ENCODE results near the gene UTP4.

The UTP4 gene

GRCh38 chr16:69132424-69133252 is at the start of gene UTP4, which contains the start of gene CHTF8:
Gene UTP4, plus strand, starts transcription at chr16:69132649. Its CDS starts 811 bp downstream, at chr16:69133460.
Gene CHTF8, minus strand, starts transcription at chr16:69132588. Its CDS starts 11,130 bp downstream, at chr16:69121458.
- peak; percentile 76 to 80 for DNase-seq (ENCODE audit: extremely low read depth in 1 of 2, low read depth in 1 of 2)

GRCh38 chr16:69083306-69083941 is 49.0 kb upstream of the UTP4 start:
- no peak for DNase-seq (ENCODE audit: extremely low read depth in 1 of 2, low read depth in 1 of 2)

GRCh38 chr16:69084289-69084688 is 48.2 kb upstream of the UTP4 start:
- DNase-seq (ENCODE audit: extremely low read depth in 1 of 2, low read depth in 1 of 2): no peak

GRCh38 chr16:69085032-69085695 is 47.3 kb upstream of the UTP4 start:
- no peak for DNase-seq (ENCODE audit: extremely low read depth in 1 of 2, low read depth in 1 of 2)

- no peak for DNase-seq (ENCODE audit: extremely low read depth in 1 of 2, low read depth in 1 of 2)
Measured at GRCh38 chr16:69087161-69087581, 45.3 kb upstream of the UTP4 start.

GRCh38 chr16:69088684-69089083 is 43.8 kb upstream of the UTP4 start:
- DNase-seq (ENCODE audit: extremely low read depth in 1 of 2, low read depth in 1 of 2): no peak

GRCh38 chr16:69089091-69089910 is 43.1 kb upstream of the UTP4 start:
- DNase-seq (ENCODE audit: extremely low read depth in 1 of 2, low read depth in 1 of 2): peak in 1 of 2 donors; percentile 35

GRCh38 chr16:69093974-69094373 is 38.5 kb upstream of the UTP4 start:
- no peak for DNase-seq (ENCODE audit: extremely low read depth in 1 of 2, low read depth in 1 of 2)

GRCh38 chr16:69094501-69094900 is 37.9 kb upstream of the UTP4 start:
- DNase-seq (ENCODE audit: extremely low read depth in 1 of 2, low read depth in 1 of 2): no peak

- no peak for DNase-seq (ENCODE audit: extremely low read depth in 1 of 2, low read depth in 1 of 2)
Measured at GRCh38 chr16:69095193-69095592, 37.3 kb upstream of the UTP4 start.

- DNase-seq (ENCODE audit: extremely low read depth in 1 of 2, low read depth in 1 of 2): no peak
Measured at GRCh38 chr16:69100071-69100691, 32.3 kb upstream of the UTP4 start.

GRCh38 chr16:69105501-69106361 is 26.7 kb upstream of the UTP4 start, which contains the start of gene HAS3:
Gene HAS3, plus strand, starts transcription at chr16:69105653. Its CDS starts 3,743 bp downstream, at chr16:69109396.
- DNase-seq (ENCODE audit: extremely low read depth in 1 of 2, low read depth in 1 of 2): no peak

GRCh38 chr16:69106491-69107315 is 25.7 kb upstream of the UTP4 start:
- no peak for DNase-seq (ENCODE audit: extremely low read depth in 1 of 2, low read depth in 1 of 2)

GRCh38 chr16:69107316-69107962 is 25.0 kb upstream of the UTP4 start:
- no peak for DNase-seq (ENCODE audit: extremely low read depth in 1 of 2, low read depth in 1 of 2)

GRCh38 chr16:69108064-69108904 is 24.2 kb upstream of the UTP4 start:
- no peak for DNase-seq (ENCODE audit: extremely low read depth in 1 of 2, low read depth in 1 of 2)

GRCh38 chr16:69108905-69109252 is 23.6 kb upstream of the UTP4 start:
- no peak for DNase-seq (ENCODE audit: extremely low read depth in 1 of 2, low read depth in 1 of 2)
